Transverse colon (tissue), 4 donors: ENCODE measurements around the gene GNAT1. TPM values are rescaled to one million over a fixed set of nuclear protein-coding genes. Genes with fewer than 3 reads are reported as not detected.

Experiments
- DNase-seq: peaks from one replicate; pipeline ENCODE4 v3.0.0-alpha.2; 2019
- H3K27ac ChIP-seq, 4 donors: fragments of 200-600 bp; sonication (generic); 2 replicates each; pipeline ENCODE4 v1.5.1; 2016 to 2018; ENCODE audit warnings: inconsistent platforms in 4 of 4
- H3K27me3 ChIP-seq: fragments of 200-600 bp; sonication (generic); 2 replicates; pipeline ENCODE4 v1.5.1; 2017; ENCODE audit warnings: inconsistent platforms
- H3K36me3 ChIP-seq, 4 donors: fragments of 200-600 bp; sonication (generic); 2 replicates each; pipeline ENCODE4 v1.5.1; 2017 to 2019; ENCODE audit warnings: inconsistent platforms in 4 of 4
- H3K4me1 ChIP-seq, 4 donors: fragments of 200-600 bp; sonication (generic); 2 replicates each; pipeline ENCODE4 v1.5.1; 2017 to 2020; ENCODE audit warnings: inconsistent platforms in 4 of 4
- H3K4me3 ChIP-seq, 4 donors: fragments of 200-600 bp; sonication (generic); 1 replicate in 1 of 4; 2 replicates in 3 of 4; pipeline versions ENCODE4 v1.5.1 to v1.6.1; 2017 to 2019; ENCODE audit warnings: inconsistent platforms in 4 of 4
- H3K9me3 ChIP-seq, 2 donors: fragments of 200-600 bp; sonication (generic); 2 replicates each; pipeline ENCODE4 v1.5.1; 2017 to 2019; ENCODE audit warnings: inconsistent platforms in 2 of 2
- CTCF ChIP-seq, 5 experiments: fragments of 200-600 bp in 3 of 5; fragments of 450-650 bp in 2 of 5; sonication (generic) in 3 of 5; IDR thresholded peaks; 1 replicate in 2 of 5; 2 replicates in 3 of 5; pipeline ENCODE4 v1.5.1; 2016 to 2017; ENCODE audit warnings: antibody characterized with exemption in 5 of 5, inconsistent platforms in 3 of 5, mild to moderate bottlenecking in 2 of 5, moderate library complexity in 1 of 5
- EP300 ChIP-seq: sonication (generic); formaldehyde crosslinking; IDR thresholded peaks from one replicate; pipeline ENCODE4 v1.6.1; 2017; ENCODE audit warnings: antibody characterized with exemption, low read depth
- POLR2A ChIP-seq: fragments of 450-650 bp; IDR thresholded peaks from one replicate; pipeline ENCODE4 v1.6.1; 2016; ENCODE audit warnings: antibody characterized with exemption, mild to moderate bottlenecking, moderate library complexity
- POLR2AphosphoS5 ChIP-seq, 3 donors: sonication (generic); formaldehyde crosslinking; IDR thresholded peaks; one replicate each; pipeline ENCODE4 v1.6.1; 2016; ENCODE audit warnings: antibody characterized with exemption in 3 of 3
- WGBS, 2 donors: methylation state at CpG; one replicate each; pipeline ENCODE4 v1.1.5; 2018; ENCODE audit warnings: low coverage in 1 of 2; 5-methylcytosine and 5-hydroxymethylcytosine counted together
- in situ Hi-C, 4 donors: fragments of 200-750 bp; cut with MboI; loops; one replicate each; pipeline versions ENCODE4 v1.15.0 to v1.15.1; 2017; ENCODE audit warnings: low sequenced_read_pairs in 3 of 4, low pct_ligation_motif_present in 1 of 4, low pct_unique_long_range_greater_than_20kb in 1 of 4
- intact Hi-C: fragments of 100-400 bp; cut with DNase I; formaldehyde crosslinking; loops from one replicate; pipeline ENCODE4 v1.15.1; 2023; ENCODE audit warnings: low total_unique reads
- small RNA-seq, 4 donors: library from RNA; depleted of rRNA; stranded (forward); fragments of <200 nt; gene quantifications; one replicate each; pipeline ENCODE3, GENCODE V24; 2016
- total RNA-seq, 4 donors: library from RNA; depleted of rRNA; stranded (reverse); fragments of >200 nt; gene quantifications; one replicate each; pipeline ENCODE4 v1.1.0, GENCODE V29; 2016

The GNAT1 gene
- total RNA-seq, 4 donors from 2014 or later: not detected

- peak overlapping the region in 1 of 4 donors; percentile 48 for H3K4me3 ChIP-seq
- H3K27ac ChIP-seq: peak overlapping the region; percentile 67 to 85 (median 82)
- no peaks in the 10 kb centered on the region for H3K27me3 ChIP-seq
- TF ChIP-seq EP300: no peak
- no peak for TF ChIP-seq POLR2AphosphoS5 (IDR thresholded peaks at IDR 0.05)
- no peak for TF ChIP-seq POLR2A
- TF ChIP-seq CTCF (IDR thresholded peaks at IDR 0.05): no peak
- no peaks in the 10 kb centered on the region for H3K9me3 ChIP-seq
- in situ Hi-C loops: no loop called here
- WGBS, 2 donors: 70% methylated on average over 14 of the region's 16 CpGs; no CpG with 5 or more reads in 1 of the 2 donors
- no peak for DNase-seq
- peaks cover 56 to 94% (median 58%) of the 10 kb centered on the region in 4 donors for H3K4me1 ChIP-seq
- intact Hi-C loops: no loop called here
- H3K36me3 ChIP-seq: no peaks in the 10 kb centered on the region
Measured at GRCh38 chr3:50245251-50245745, 53.9 kb downstream of the GNAT1 start.

GRCh38 chr3:50245831-50246516, 54.6 kb downstream of the GNAT1 start:
- Histone ChIP-seq H3K4me3 (peak overlapping the region; percentile 17 to 48 (median 36)), H3K9me3 (no peaks in the 10 kb centered on the region), H3K4me1 (peaks cover 52 to 96% (median 57%) of the 10 kb centered on the region in 4 donors), H3K36me3 (no peaks in the 10 kb centered on the region), H3K27ac (peak overlapping the region; percentile 67 to 85 (median 82)), H3K27me3 (no peaks in the 10 kb centered on the region)
- 3% methylated on average over 25 of the region's 25 CpGs; no CpG with 5 or more reads in 1 of the 2 donors for WGBS, 2 donors
- in situ Hi-C loops: no loop called here
- intact Hi-C loops: loop anchor here (2.0 kb wide), 1 partner anchor 19 kb away; no protein-coding TSS in a partner anchor
- peak; percentile 95 for DNase-seq
- TF ChIP-seq CTCF (IDR thresholded peaks at IDR 0.05) (peak; percentile 97 to 99 (median 99)), EP300 (no peak)

GRCh38 chr3:50246517-50246954, 55.1 kb downstream of the GNAT1 start:
- peak overlapping the region; percentile 67 to 85 (median 82) for H3K27ac ChIP-seq
- WGBS, 2 donors: 23% methylated on average over 10 of the region's 10 CpGs; no CpG with 5 or more reads in 1 of the 2 donors
- peak overlapping the region in 1 of 4 donors; percentile 48 for H3K4me3 ChIP-seq
- DNase-seq: peak; percentile 55
- peak in 3 of 5 experiments; percentile 3 to 42 (median 15) for TF ChIP-seq CTCF (IDR thresholded peaks at IDR 0.05)
- TF ChIP-seq POLR2AphosphoS5 (IDR thresholded peaks at IDR 0.05): no peak
- TF ChIP-seq EP300: no peak
- no peak for TF ChIP-seq POLR2A
- no peaks in the 10 kb centered on the region for H3K9me3 ChIP-seq
- peaks cover 46 to 96% (median 55%) of the 10 kb centered on the region in 4 donors for H3K4me1 ChIP-seq
- in situ Hi-C loops: no loop called here
- H3K27me3 ChIP-seq: no peaks in the 10 kb centered on the region
- intact Hi-C loops: loop anchor here (2.0 kb wide), 1 partner anchor 20 kb away; no protein-coding TSS in a partner anchor
- H3K36me3 ChIP-seq: no peaks in the 10 kb centered on the region

Small RNA genes within 50 kb of the gene (small RNA-seq; reads per million reads assigned to genes)
- gene MIR566: 0 reads per million in 4 donors
- 0 to 0.18 (median 0) reads per million in 4 donors for gene MIR5787

Other genes starting within 250 kb of the GNAT1 start
- gene RBM5, start 102.7 kb upstream of the GNAT1 start, total RNA-seq: 100 to 1,000 TPM; 238 to 391 (median 304) TPM
- gene SEMA3F, start 36.3 kb upstream of the GNAT1 start, total RNA-seq: 10 to 100 TPM in 1 of 4 donors, 1 to 10 TPM in 3; 1.9 to 30.6 (median 3.8) TPM
- gene SLC38A3, start 13.7 kb downstream of the GNAT1 start, total RNA-seq: not detected
- 100 to 1,000 TPM in 1 of 4 donors, 10 to 100 TPM in 3; 69.6 to 322 (median 74.8) TPM for gene GNAI2, start 44.6 kb downstream of the GNAT1 start, total RNA-seq
- 100 to 1,000 TPM in 2 of 4 donors, 10 to 100 TPM in 2; 59.5 to 423 (median 122) TPM for gene SEMA3B, start 77.5 kb downstream of the GNAT1 start, total RNA-seq
- not detected for gene LSMEM2, start 87.5 kb downstream of the GNAT1 start, total RNA-seq
- 100 to 1,000 TPM in 1 of 4 donors, 10 to 100 TPM in 3; 44.9 to 183 (median 59.5) TPM for gene IFRD2, start 100.8 kb downstream of the GNAT1 start, total RNA-seq
- gene HYAL3, start 107.8 kb downstream of the GNAT1 start, total RNA-seq: 10 to 100 TPM in 1 of 4 donors, 1 to 10 TPM in 2, under 1 TPM in 1; 0.79 to 11.2 (median 3.8) TPM
- gene NAA80, start 107.8 kb downstream of the GNAT1 start, total RNA-seq: 10 to 100 TPM in 1 of 4 donors, 1 to 10 TPM in 3; 5.2 to 13.0 (median 7.8) TPM
- 10 to 100 TPM in 1 of 4 donors, 1 to 10 TPM in 3; 1.8 to 13.8 (median 3.8) TPM for gene HYAL1, start 112.0 kb downstream of the GNAT1 start, total RNA-seq
- gene HYAL2, start 131.1 kb downstream of the GNAT1 start, total RNA-seq: 10 to 100 TPM; 18.7 to 51.1 (median 32.0) TPM
- 10 to 100 TPM in 3 of 4 donors, 1 to 10 TPM in 1; 7.9 to 39.6 (median 28.0) TPM for gene TUSC2, start 136.6 kb downstream of the GNAT1 start, total RNA-seq
- 10 to 100 TPM in 3 of 4 donors, 1 to 10 TPM in 1; 9.8 to 29.2 (median 21.7) TPM for gene RASSF1, start 149.2 kb downstream of the GNAT1 start, total RNA-seq
- gene ZMYND10, start 154.1 kb downstream of the GNAT1 start, total RNA-seq: not detected
- gene NPRL2, start 159.2 kb downstream of the GNAT1 start, total RNA-seq: 10 to 100 TPM in 2 of 4 donors, 1 to 10 TPM in 2; 6.0 to 29.2 (median 13.1) TPM
- gene CYB561D2, start 159.3 kb downstream of the GNAT1 start, total RNA-seq: 10 to 100 TPM; 23.7 to 53.9 (median 35.6) TPM
- gene TMEM115, start 167.9 kb downstream of the GNAT1 start, total RNA-seq: 100 to 1,000 TPM in 1 of 4 donors, 10 to 100 TPM in 3; 71.8 to 103 (median 81.9) TPM